ENCODE data around the gene ZSWIM5.

Gene ZSWIM5

DNA sequence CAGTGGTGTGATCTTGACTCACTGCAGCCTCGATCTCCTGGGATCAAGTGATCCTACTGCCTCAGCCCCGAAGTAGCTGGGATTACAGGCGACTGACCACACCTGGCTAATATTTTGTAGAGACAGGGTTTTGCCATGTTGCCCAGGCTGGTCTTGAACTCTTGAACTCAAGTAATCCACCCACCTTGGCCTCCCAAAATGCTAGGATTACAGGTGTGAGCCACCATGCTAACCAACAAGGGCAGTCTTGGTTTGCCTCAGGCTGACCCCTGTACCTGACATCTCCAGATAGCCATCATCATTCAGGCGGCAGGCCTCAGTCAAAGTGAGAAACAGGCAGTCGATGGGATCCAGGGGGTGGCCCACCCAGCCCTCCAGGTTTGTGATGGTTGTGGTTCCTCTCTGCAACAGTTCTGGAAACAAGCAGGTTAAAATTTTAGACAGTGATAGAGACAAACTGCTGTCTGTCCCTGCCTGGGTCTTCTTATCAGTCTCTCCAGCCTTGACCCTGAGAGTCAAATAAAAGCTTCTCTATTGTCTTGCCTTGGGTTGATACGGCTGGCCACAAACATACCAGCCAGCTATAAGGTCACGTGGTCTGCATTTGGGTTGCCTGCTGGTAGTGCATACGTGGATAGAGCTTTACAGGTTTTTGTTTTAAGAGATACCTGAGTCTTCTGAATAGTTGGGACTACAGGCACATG is 167.6 kb downstream of the ZSWIM5 start:
- H4K20me1 ChIP-seq (ENCODE audit: insufficient read depth, low read length), result no peaks in the 10 kb centered on the region
- H3K4me2 ChIP-seq (ENCODE audit: low read depth, low read length), result no peak overlapping the region
- no peak for DNase-seq

DNA sequence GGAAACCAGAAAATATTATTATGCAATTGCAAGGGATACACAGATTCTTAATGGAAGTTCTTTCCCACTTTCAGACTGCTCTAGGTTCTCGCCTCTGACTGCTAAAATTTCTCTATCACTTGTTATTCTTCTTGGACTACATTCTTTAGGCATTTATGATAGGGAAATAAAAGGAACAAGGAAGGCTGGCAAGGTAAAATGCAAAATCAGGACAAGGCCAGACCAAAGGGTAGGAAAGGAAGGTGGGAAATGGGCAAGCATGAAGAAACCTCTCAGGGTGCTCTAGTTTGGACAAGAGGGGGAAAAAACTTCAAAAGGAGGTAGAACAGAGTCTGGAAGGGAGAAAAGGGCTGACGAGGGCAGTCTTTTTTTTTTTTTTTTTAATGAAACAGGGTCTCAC is 168.2 kb downstream of the ZSWIM5 start:
- no peak overlapping the region for H3K4me3 ChIP-seq (ENCODE audit: low read length)
- H3K9me3 ChIP-seq (replicated peaks; ENCODE audit: insufficient read depth, low read length), result no peaks in the 10 kb centered on the region
- no peaks in the 10 kb centered on the region for H3K9me2 ChIP-seq (replicated peaks; ENCODE audit: insufficient read depth, low read length)
- H3K4me1 ChIP-seq (ENCODE audit: low read length), result 0 out of 2 replicates have a peak, but pooled peaks cover 4% of the 10 kb centered on the region
- no peaks in the 10 kb centered on the region for H3K27me3 ChIP-seq (replicated peaks; ENCODE audit: insufficient read depth, low read length)
- H3K79me2 ChIP-seq (ENCODE audit: low read length), result no peaks in the 10 kb centered on the region
- no peak overlapping the region for H2AFZ ChIP-seq (ENCODE audit: low read length)
- TF ChIP-seq EZH2 (optimal IDR thresholded peaks at IDR 0.05; ENCODE audit: low read depth, low read length) (no peak), EZH2phosphoT487 (IDR thresholded peaks at IDR 0.05; ENCODE audit: low read length) (no peak)
- TF ChIP-seq, protein P1, sequence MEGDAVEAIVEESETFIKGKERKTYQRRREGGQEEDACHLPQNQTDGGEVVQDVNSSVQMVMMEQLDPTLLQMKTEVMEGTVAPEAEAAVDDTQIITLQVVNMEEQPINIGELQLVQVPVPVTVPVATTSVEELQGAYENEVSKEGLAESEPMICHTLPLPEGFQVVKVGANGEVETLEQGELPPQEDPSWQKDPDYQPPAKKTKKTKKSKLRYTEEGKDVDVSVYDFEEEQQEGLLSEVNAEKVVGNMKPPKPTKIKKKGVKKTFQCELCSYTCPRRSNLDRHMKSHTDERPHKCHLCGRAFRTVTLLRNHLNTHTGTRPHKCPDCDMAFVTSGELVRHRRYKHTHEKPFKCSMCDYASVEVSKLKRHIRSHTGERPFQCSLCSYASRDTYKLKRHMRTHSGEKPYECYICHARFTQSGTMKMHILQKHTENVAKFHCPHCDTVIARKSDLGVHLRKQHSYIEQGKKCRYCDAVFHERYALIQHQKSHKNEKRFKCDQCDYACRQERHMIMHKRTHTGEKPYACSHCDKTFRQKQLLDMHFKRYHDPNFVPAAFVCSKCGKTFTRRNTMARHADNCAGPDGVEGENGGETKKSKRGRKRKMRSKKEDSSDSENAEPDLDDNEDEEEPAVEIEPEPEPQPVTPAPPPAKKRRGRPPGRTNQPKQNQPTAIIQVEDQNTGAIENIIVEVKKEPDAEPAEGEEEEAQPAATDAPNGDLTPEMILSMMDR (IDR thresholded peaks at IDR 0.05; ENCODE audit: low read length), result no peak
- H3K4me2 ChIP-seq (ENCODE audit: low read depth, low read length), result no peak overlapping the region
- no peak overlapping the region for H3K9ac ChIP-seq (ENCODE audit: low read length)
- DNase-seq, result no peak
- no peak overlapping the region for H3K27ac ChIP-seq (ENCODE audit: low read length)
- H3K36me3 ChIP-seq (replicated peaks; ENCODE audit: insufficient read depth, low read length), result no peaks in the 10 kb centered on the region
- H4K20me1 ChIP-seq (ENCODE audit: insufficient read depth, low read length), result no peaks in the 10 kb centered on the region
- H3F3A ChIP-seq (ENCODE audit: insufficient read depth, low read length), result no peaks in the 10 kb centered on the region

More for the DNA sequence above, 167.6 kb downstream of the ZSWIM5 start:
- H3K79me2 ChIP-seq (ENCODE audit: low read length), result no peaks in the 10 kb centered on the region
- H3K4me3 ChIP-seq (ENCODE audit: low read length), result no peak overlapping the region
- no peaks in the 10 kb centered on the region for H3K4me1 ChIP-seq (ENCODE audit: low read length)
- H3K27ac ChIP-seq (ENCODE audit: low read length), result no peak overlapping the region
- no peaks in the 10 kb centered on the region for H3K9me3 ChIP-seq (replicated peaks; ENCODE audit: insufficient read depth, low read length)
- H3K9me2 ChIP-seq (replicated peaks; ENCODE audit: insufficient read depth, low read length), result no peaks in the 10 kb centered on the region
- no peaks in the 10 kb centered on the region for H3K27me3 ChIP-seq (replicated peaks; ENCODE audit: insufficient read depth, low read length)
- H2AFZ ChIP-seq (ENCODE audit: low read length), result no peak overlapping the region
- H3F3A ChIP-seq (ENCODE audit: insufficient read depth, low read length), result no peaks in the 10 kb centered on the region
- no peaks in the 10 kb centered on the region for H3K36me3 ChIP-seq (replicated peaks; ENCODE audit: insufficient read depth, low read length)
- H3K9ac ChIP-seq (ENCODE audit: low read length), result no peak overlapping the region
- TF ChIP-seq EZH2phosphoT487 (IDR thresholded peaks at IDR 0.05; ENCODE audit: low read length) (no peak), EZH2 (optimal IDR thresholded peaks at IDR 0.05; ENCODE audit: low read depth, low read length) (no peak)
- TF ChIP-seq, protein P1 (IDR thresholded peaks at IDR 0.05; ENCODE audit: low read length), result no peak

DNA sequence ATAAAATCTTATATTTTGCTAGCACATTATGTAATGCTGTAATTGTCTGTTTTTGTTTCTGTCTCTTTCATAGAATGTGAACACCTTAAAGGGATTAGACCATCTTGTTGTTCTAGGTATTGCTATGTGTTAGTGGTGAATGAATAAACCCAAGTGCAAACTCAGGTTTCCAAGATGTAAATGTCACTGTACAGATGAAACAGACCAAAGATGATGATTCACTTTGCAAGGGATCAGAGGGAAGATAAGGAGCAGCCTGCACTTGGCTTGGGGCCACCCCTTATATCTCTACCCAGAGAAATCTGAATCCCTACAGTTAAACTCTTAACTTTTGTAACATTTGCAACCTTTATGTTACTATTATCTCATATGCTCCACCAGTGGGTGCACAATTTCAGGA is 168.9 kb downstream of the ZSWIM5 start:
- Histone ChIP-seq H3F3A (ENCODE audit: insufficient read depth, low read length) (no peaks in the 10 kb centered on the region), H3K36me3 (replicated peaks; ENCODE audit: insufficient read depth, low read length) (no peaks in the 10 kb centered on the region), H3K9me3 (replicated peaks; ENCODE audit: insufficient read depth, low read length) (no peaks in the 10 kb centered on the region), H3K79me2 (ENCODE audit: low read length) (no peaks in the 10 kb centered on the region), H3K4me3 (ENCODE audit: low read length) (no peak overlapping the region), H4K20me1 (ENCODE audit: insufficient read depth, low read length) (no peaks in the 10 kb centered on the region), H3K27me3 (replicated peaks; ENCODE audit: insufficient read depth, low read length) (no peaks in the 10 kb centered on the region), H3K9ac (ENCODE audit: low read length) (no peak overlapping the region), H3K4me1 (ENCODE audit: low read length) (0 out of 2 replicates have a peak, but pooled peaks cover 4% of the 10 kb centered on the region), H2AFZ (ENCODE audit: low read length) (no peak overlapping the region), H3K27ac (ENCODE audit: low read length) (no peak overlapping the region), H3K9me2 (replicated peaks; ENCODE audit: insufficient read depth, low read length) (no peaks in the 10 kb centered on the region), H3K4me2 (ENCODE audit: low read depth, low read length) (no peak overlapping the region)
- no peak for DNase-seq
- TF ChIP-seq EZH2 (optimal IDR thresholded peaks at IDR 0.05; ENCODE audit: low read depth, low read length) (no peak), EZH2phosphoT487 (IDR thresholded peaks at IDR 0.05; ENCODE audit: low read length) (no peak)
- TF ChIP-seq, protein P1 (IDR thresholded peaks at IDR 0.05; ENCODE audit: low read length), result no peak
